ENCODE measurements around the gene PSME2.

- TF ChIP-seq EZH2 (IDR thresholded peaks at IDR 0.05; ENCODE audit: borderline replicate concordance, low read depth, low read length, poor library complexity, severe bottlenecking) (no peak), CTCF (conservative IDR thresholded peaks at IDR 0.05; ENCODE audit: low read depth, low read length) (no peak)
Measured at GRCh38 chr14:24122416-24122815, 24.0 kb downstream of the PSME2 start.

Measured in A673 (cell line).